Left forelimb (tissue), 1 donor: Measurements from ENCODE around the gene TMCO4.
A peak's percentile ranks its signal among the peaks of the same experiment; 100 is the strongest.

ENCODE experiments used
- DNase-seq: peaks from one replicate; pipeline ENCODE4 v3.0.0-alpha.2; 2018; ENCODE audit warnings: low spot score

Gene TMCO4

GRCh38 chr1:19747761-19748160, 52.0 kb downstream of the TMCO4 start:
- DNase-seq = no peak

GRCh38 chr1:19744886-19745285, 54.8 kb downstream of the TMCO4 start:
- no peak for DNase-seq

DNA sequence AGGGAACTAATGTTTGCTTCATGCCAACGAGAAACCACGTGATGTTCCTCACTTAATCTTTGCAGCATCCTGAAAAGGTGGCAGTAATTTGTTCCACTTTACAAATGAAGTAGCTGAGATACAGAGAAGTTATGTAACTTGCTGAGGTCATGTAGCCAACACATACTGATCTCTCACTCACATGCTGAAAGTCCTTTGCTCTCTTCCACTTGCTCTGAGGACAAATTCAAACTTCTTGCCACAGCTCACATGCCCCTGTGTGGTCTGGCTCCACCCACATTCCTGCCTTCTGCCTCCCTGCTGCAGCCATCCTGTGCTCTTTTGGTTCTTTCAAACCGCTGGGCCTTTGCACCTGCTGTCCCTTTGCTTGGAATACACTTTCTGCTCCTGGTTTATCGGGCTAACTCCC, 55.4 kb downstream of the TMCO4 start:
- DNase-seq = no peak

DNA sequence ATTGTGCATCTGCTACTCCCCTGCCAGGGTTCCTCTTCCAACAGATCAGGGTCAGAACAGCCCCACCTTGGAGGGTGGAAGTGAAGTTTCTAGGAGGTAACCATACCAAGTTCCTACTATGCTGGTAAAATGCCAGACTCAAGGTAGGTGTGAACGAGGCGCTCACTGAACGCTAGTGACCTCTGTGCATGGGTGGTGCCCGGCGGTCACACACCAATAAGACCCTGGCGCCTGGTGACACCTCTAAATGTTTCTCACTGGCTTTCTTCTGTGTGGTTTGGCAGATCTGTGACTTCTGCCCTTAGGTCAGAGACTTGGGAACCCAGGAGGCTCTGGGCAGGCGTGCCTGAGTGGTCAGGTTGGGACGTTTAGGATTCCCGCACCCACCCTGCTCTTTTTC, 55.9 kb downstream of the TMCO4 start:
- no peak for DNase-seq

- DNase-seq = no peak
These were observed 56.5 kb downstream of the TMCO4 start for GRCh38 chr1:19743180-19743579.

- no peak for DNase-seq
These were observed 60.1 kb downstream of the TMCO4 start for GRCh38 chr1:19739628-19740027.

DNA sequence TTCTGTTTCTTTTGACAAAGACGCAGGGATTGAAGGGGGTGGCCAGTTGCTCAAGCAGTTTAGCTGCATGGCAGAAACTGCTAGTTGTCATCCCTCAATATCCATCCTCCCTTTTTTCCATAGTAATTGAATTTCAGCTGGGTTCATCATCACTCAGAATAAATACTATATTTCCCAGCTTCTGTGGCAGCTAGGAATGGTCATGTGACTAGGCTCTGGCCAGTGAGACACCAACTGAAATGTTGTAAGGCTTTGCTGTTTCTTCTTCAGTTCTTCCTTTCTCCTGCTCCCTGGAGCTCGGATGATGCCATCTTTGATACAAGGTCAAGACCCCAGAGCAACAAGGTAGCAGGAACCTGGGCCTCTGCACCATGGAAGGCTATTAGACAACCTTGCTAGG, 61.0 kb downstream of the TMCO4 start:
- DNase-seq = no peak

DNA sequence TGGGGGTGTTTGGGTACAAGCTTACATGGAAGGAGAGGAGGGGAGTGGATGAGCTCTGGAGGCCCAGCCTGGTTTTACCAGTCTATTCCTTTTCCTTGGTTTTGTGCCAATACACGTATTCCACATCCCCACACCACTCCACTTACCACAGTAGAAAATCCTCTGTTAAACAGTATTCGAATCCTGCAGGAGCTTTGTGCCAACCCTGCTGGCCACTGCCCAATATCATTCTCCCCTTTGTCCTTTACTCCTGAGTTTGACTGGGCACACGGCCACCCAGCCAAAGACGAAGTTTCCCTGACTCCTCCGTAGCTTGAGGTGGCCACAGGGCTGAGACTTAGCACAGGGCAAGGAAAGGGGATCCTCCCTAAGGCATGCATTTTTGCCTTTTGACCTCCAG, 61.6 kb downstream of the TMCO4 start:
- DNase-seq = no peak

DNA sequence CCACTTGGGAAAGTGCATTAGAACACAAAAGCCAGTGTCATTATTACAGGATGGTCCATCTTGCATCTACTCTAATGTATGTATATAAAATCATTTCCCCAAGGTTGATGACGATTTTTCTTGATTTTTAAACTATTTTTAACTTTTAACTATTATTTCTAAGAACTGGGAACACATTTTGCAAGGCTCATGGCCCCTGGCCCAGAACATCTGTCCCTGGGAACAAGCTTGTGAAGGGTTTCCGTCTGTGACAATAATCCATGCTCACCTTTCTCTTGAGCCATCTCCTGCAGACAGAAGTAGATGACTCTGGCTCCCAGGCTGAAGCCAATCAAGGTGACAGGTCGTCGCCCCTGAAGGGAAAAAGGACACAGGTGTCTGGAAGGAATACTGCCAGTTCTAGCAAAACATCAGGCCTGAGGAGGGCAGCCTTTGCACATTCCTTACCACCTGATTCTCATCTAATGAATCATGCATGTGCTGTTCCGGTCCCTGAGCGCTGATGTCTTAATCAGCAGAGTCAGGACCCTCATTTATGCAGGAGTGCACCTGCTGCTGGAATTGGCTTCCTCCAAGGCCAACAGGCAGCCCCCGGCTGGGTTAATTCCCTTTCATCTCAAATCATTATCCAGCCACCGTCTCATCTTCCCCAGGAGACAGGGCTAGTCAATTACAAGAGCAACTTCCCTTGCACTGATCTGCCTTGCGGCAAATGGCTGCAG, 62.5 kb downstream of the TMCO4 start:
- DNase-seq = no peak

- DNase-seq = peak; percentile 74
These were observed 64.1 kb downstream of the TMCO4 start for GRCh38 chr1:19735440-19736127.

GRCh38 chr1:19734472-19734999, 65.2 kb downstream of the TMCO4 start:
- no peak for DNase-seq

- no peak for DNase-seq
These were observed 65.7 kb downstream of the TMCO4 start for GRCh38 chr1:19734056-19734455.

DNA sequence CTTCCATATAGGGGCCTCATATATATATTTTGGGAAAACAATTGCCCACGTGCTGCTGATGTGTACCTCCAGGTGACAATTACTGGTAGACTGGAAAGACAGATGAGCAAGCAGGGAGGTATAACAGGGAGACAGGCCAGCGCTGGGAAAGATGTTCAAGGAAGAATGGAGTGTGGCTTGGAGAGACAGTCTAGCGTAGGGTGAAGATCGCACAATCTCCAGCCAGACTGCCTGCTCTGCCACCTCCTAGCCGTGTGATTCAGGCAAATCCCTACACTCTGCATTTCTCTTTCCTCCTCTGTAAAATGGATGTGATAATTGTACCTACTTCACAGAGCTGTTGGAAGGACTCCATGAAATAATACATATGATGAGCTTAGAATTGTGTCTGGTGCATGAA, 66.1 kb downstream of the TMCO4 start:
- no peak for DNase-seq

DNA sequence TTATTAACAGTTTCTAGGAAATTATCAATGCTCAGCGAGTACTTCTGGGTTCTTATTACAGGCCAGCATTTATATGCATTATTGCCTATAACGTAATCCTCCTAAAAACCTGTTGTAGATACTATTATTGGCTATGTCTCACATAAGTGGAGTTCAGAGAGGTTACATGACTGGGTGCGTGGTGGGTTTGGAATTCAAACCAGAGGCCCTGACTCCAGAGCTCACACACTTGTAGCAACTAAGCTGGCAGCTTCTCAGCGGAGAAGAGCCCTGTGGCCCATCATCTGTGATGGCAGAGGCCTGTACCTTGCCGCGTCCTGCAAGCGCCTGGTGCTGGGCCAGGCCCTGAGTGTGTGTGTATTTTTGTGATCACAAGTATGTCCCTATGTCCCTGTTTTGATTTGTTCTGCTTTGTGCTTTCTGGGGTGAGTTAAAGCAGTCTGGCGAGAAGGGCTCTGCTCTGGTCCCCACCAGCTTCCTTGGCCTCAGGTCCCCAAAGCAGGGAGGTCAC, 68.3 kb downstream of the TMCO4 start:
- DNase-seq = no peak

GRCh38 chr1:19730793-19731192, 68.9 kb downstream of the TMCO4 start:
- no peak for DNase-seq

- no peak for DNase-seq
These were observed 69.5 kb downstream of the TMCO4 start for GRCh38 chr1:19730232-19730631.

DNA sequence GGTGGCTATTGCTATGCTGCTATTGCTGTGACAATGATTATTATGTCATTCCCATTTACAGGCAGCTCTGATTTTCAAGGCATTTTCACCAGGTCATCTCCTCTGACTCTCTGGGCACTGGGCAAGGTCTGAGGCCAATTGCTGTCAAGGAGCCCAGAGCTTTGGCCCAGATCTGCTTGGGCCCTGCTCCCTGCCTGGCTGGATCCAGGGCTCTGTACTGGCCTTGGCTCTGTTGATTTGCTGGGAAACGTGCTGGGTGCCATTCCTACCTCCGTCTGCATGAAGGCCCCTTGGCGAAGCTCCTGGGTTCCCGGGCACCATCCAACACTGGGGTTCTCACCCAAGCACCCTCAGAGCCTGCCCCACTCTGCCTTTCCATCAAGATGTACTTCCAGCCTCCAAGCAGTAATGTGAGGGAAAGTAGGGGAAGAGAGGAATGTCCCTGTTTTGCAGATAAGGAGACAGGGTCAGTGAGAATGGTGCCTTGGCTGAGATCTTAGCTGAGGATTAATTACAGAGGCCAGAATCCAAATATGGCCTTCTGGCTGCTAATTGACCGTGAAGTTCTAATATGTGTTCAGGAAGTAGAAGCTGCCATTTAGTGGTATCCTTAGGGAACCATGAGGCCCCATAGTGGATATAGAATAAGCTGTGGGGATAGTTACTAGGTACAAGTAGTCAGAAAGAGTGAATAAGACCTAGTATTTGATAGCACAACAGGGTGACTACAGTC, 71.1 kb downstream of the TMCO4 start:
- no peak for DNase-seq

GRCh38 chr1:19725606-19726005, 74.1 kb downstream of the TMCO4 start:
- no peak for DNase-seq

DNA sequence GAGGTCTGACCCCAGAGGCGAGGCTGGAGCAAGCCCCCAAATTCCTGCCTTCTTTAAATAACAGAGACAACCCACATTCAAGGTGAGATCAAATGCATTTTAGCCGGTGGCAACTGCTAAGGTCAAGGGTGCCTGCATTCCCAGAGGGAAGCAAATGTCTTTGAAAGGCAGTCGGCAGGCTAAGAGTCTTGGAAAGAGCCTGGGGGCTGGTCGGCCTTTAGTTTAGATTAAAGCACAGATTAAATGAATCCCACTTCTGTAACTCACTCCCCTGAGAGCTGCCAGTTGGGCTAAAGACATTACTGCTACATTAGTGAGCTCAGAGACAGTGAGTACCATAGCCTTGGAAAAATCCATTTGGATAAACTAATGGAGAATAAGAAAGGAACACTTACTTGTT, 75.8 kb downstream of the TMCO4 start:
- DNase-seq = no peak

GRCh38 chr1:19720973-19721372, 78.7 kb downstream of the TMCO4 start:
- no peak for DNase-seq

DNA sequence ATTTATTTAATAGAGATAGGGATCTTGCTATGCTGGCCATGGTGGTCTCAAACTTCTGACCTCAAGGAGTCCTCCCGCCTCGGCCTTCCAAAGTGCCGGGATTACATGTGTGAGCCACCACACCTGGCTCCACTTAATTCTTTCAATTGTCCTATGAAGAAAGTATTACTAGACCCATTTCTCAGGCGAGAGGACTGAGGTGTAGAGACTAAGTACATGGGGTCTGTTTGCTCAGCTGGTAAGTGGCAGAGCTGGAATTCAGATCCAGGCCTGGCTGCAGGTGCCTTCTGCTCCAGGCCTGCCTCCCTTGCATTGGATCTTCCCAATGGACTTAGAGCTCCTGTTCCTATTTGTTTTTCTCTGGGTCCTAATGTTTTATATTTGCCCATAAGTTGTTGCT, 79.5 kb downstream of the TMCO4 start:
- no peak for DNase-seq

- DNase-seq = no peak
These were observed 82.2 kb downstream of the TMCO4 start for GRCh38 chr1:19717467-19717866.
